ENCODE measurements around the gene BIRC6. TPM values are rescaled to one million over a fixed set of nuclear protein-coding genes. Genes with fewer than 3 reads are reported as not detected.
"Not testable (repeated sequence)": the region's sequence is repeated elsewhere in the genome, so short reads cannot be mapped to it uniquely, and the experiment has no call there.

The BIRC6 gene
- total RNA-seq, 3 donors from 2014 or later: 66.6 to 68.4 (median 67.7) TPM

DNA sequence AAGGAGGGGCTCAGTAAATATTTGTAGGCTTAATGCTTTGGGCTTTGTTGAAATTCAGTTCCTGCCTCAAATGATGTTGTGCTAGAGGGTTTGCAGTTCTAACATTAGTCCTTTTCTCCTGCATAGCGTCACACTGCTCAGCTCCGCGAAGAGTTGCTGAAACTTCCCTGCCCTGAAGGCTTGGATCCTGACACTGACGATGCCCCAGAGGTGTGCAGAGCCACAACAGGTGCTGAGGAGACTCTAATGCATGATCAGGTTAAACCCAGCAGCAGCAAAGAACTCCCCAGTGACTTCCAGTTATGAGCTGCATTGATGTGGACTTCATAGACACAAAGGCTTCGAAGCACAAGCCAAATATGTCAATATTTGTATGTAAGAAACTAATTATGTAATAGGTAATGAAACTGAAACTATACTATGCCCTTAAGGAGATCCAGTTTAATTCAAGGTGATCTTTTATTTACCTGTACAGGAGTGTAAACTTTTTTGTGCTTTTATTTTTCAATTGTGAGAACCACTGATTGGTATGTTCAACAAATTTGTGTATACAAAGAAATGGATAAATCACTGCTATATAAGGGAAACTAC, 260.9 kb downstream of the BIRC6 start:
- H3K4me3 Mint-ChIP-seq: no peak overlapping the region
- DNase-seq: no peak

DNA sequence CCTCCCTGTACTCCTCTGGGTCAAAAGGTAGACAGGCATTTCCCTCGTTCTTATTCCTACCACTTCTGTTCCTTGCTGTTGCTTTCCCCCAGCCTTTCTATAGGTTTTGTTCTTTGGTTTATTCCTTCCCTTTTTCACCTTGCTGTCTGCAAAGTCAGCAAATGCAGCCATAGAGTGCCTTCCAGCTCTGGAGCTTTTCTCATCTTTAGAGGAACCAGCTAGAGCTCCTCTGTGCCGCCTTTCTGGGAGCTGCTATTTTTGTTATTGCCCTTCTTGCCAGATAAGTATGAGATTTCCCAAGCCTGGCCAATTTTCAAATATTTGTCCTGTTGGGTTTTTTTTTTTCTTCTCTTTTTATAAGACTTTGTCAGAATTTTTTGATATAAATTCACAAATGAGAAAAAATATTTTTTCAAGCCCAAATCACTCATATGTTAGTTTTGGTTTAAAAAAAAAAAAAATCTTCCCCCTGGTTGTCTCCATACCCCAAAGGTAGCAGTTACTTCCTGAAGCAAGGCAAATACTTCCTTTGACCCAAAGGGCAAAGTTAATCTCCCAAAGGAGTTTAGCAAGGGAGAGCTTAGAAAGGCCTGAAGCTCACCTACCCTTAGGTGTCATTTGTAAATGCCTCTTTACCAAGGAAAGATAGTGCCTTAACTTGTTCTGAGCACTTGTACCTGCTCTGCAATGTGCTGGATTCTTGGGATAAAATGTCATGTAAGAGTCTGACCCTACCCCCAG, 265.9 kb downstream of the BIRC6 start:
- H3K9me3 Mint-ChIP-seq: no peaks in the 10 kb centered on the region
- ATAC-seq (no peak), DNase-seq (no peak)
- H3K36me3 Mint-ChIP-seq (ENCODE audit: insufficient read depth): peaks cover 15% of the 10 kb centered on the region
- H3K4me1 Mint-ChIP-seq (ENCODE audit: low read depth): peaks cover 7% of the 10 kb centered on the region
- no peak overlapping the region for H3K4me3 Mint-ChIP-seq
- H3K27me3 Mint-ChIP-seq (ENCODE audit: low read depth): no peaks in the 10 kb centered on the region

More for the DNA sequence above, 260.9 kb downstream of the BIRC6 start:
- no peaks in the 10 kb centered on the region for H3K4me1 Mint-ChIP-seq (ENCODE audit: low read depth)
- H3K9me3 Mint-ChIP-seq: no peaks in the 10 kb centered on the region
- H3K36me3 Mint-ChIP-seq (ENCODE audit: insufficient read depth): peaks cover 37% of the 10 kb centered on the region
- ATAC-seq: no peak
- no peaks in the 10 kb centered on the region for H3K27me3 Mint-ChIP-seq (ENCODE audit: low read depth)

DNA sequence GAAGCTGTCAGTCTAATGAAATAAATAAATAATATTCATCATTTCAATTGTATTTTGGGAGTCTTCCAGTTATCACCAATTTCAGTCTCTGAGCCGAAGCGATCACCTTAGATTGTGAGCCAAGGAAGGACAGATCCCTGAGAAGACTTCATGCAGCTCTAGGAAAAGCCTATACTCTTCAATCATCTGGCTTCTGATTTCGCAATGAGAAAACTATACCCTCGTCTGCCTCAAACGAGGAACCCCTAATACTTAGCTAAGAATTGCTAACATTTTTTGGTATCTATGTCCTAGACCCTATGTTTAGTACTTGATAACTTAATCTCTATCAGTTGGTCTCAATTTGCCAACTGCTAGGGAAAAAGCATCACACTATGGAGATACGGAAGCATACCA, 266.5 kb downstream of the BIRC6 start:
- H3K27me3 Mint-ChIP-seq (ENCODE audit: low read depth): no peaks in the 10 kb centered on the region
- no peaks in the 10 kb centered on the region for H3K9me3 Mint-ChIP-seq
- H3K4me3 Mint-ChIP-seq: no peak overlapping the region
- DNase-seq (no peak), ATAC-seq (no peak)
- peaks cover 11% of the 10 kb centered on the region for H3K4me1 Mint-ChIP-seq (ENCODE audit: low read depth)
- peaks cover 15% of the 10 kb centered on the region for H3K36me3 Mint-ChIP-seq (ENCODE audit: insufficient read depth)

DNA sequence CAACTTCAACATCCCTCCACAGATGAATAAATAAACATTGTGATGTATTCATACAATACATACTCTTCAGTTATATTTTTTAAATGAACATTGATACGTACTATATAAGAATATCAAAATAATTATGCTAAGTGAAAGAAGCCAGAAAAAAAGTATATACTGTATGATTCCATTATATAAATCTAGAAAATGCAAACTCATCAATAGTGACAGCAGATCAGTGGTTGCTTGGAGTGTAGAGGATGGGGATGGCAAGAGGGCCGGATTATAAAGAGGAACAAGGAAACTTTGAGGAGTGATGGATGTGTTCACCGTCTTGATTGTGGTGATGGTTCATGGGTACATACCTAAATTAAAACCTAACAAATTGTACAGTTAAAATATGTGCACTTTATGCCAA, 268.0 kb downstream of the BIRC6 start:
- ATAC-seq (no peak), DNase-seq (no peak)
- no peaks in the 10 kb centered on the region for H3K27me3 Mint-ChIP-seq (ENCODE audit: low read depth)
- peaks cover 20% of the 10 kb centered on the region for H3K4me1 Mint-ChIP-seq (ENCODE audit: low read depth)
- H3K9me3 Mint-ChIP-seq: no peaks in the 10 kb centered on the region
- peaks cover 11% of the 10 kb centered on the region for H3K36me3 Mint-ChIP-seq (ENCODE audit: insufficient read depth)
- no peak overlapping the region for H3K4me3 Mint-ChIP-seq

DNA sequence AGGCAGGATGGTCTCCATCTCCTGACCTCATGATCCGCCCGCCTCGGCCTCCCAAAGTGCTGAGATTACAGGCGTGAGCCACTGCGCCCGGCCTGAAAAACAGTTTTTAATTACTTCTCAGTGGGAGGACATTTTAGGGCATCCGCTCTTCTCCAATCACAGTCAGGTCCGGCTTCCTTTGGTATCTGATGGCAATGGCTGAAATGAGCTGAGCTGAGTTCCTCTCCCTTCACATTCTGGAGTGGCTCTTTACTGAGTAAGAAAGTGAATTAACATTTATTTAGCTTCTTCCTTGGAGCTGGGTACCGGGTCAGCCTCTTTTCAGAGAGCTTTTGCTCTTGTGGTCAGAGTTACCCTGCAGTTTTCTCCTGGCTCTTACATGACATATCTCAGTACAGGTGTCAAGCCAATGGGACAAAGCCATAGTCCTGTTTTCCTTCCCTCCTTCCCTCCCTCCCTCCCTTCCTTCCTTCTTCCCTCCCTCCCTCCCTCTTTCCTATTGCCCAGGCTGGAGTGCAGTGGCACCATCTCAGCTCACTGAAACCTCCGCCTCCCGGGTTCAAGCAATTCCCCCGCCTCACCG, 269.9 kb downstream of the BIRC6 start:
- DNase-seq (no peak), ATAC-seq (no peak)
- Mint-ChIP-seq H3K9me3 (no peaks in the 10 kb centered on the region), H3K4me1 (ENCODE audit: low read depth) (peaks cover 28% of the 10 kb centered on the region), H3K36me3 (ENCODE audit: insufficient read depth) (peaks cover 17% of the 10 kb centered on the region), H3K4me3 (peak overlapping the region; percentile 97), H3K27me3 (ENCODE audit: low read depth) (no peaks in the 10 kb centered on the region)

DNA sequence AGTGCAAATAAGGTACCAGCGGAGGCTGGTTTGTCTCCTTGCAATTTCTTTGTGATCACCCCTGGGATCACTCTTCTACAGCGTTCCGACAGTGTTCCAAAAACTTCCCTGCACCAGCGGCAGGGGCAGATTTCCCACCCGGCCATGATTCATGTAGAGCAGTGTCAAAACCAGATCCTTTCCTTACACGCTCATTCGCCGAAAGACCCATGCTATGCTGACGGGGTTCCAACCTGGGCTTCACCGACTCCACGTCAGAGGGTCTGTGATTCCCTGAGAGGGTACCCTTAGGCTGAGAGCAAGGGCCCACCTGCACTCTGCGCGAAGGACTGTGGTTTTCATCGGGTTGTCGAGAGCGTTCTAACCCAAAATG, 270.6 kb downstream of the BIRC6 start:
- Mint-ChIP-seq H3K4me3 (peak overlapping the region; percentile 97), H3K4me1 (ENCODE audit: low read depth) (peaks cover 33% of the 10 kb centered on the region), H3K36me3 (ENCODE audit: insufficient read depth) (peaks cover 16% of the 10 kb centered on the region), H3K9me3 (no peaks in the 10 kb centered on the region), H3K27me3 (ENCODE audit: low read depth) (no peaks in the 10 kb centered on the region)
- DNase-seq (peak; percentile 8), ATAC-seq (peak; percentile 46 to 52)

DNA sequence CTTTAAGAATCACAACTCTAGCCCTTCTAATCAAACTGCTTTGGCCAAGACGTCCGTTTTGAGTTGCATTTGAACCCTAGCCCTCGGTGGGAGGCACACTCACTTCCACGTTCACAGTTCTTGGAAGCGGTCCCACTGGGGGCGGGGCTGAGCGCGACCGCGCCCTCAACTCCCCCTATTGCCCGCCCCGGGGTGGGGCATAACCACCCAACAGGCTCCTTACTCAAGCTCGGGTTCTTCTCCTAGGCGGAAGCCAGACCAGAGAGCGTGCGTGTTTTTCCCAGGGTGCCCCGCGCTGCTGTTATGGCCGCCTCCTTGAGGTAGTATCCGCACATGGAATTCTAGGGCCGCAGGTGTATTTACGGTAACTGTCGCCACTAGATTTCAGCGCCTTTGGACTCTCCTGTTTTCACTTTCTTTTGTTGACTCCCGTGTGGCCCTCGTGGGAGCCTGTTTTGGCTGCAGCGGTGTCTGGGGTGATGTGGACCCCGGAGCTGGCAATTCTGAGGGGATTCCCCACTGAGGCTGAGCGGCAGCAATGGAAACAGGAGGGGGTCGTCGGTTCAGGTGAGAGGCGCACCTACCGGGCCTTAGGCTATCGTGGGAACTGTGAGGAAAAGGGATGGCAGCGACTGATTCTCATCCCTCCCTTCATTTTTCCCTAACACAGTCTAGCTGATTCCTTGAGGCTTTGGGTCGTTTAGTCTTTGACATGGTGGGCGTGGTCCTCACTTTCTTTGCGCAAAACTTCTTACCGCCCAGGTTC, 271.2 kb downstream of the BIRC6 start, which contains the start of gene TTC27:
Gene TTC27, plus strand, starts transcription at position 237 of the 766 bp plus-strand sequence. Its CDS starts 243 bp downstream, at position 480.
- Mint-ChIP-seq H3K9me3 (no peaks in the 10 kb centered on the region), H3K4me3 (peak within 1 kb of the TSS; percentile 97), H3K27me3 (ENCODE audit: low read depth) (no peaks in the 10 kb centered on the region), H3K4me1 (ENCODE audit: low read depth) (peaks cover 35% of the 10 kb centered on the region), H3K36me3 (ENCODE audit: insufficient read depth) (peaks cover 15% of the 10 kb centered on the region)
- peak; percentile 93 for DNase-seq
- peak; percentile 99 for ATAC-seq

DNA sequence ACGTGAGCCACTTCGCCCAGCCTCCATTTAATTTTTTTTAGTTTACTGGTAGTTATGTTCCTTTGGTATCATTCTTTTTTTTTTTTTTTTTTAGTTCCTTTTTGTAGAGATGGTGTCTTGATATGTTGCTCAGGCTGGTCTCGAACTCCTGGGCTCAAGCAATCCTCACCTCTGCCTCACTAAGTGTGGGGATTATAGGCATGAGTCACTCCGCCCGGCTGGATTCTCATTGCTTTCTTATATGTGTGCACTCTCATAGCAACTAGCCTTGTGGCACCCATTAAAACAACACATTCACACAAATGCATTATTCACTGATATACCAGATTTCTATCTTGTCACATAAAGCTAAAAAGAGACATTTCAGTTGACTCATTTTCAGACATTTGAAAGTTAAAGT, 275.3 kb downstream of the BIRC6 start:
- Mint-ChIP-seq H3K27me3 (ENCODE audit: low read depth) (no peaks in the 10 kb centered on the region), H3K36me3 (ENCODE audit: insufficient read depth) (peaks cover 22% of the 10 kb centered on the region), H3K9me3 (no peaks in the 10 kb centered on the region), H3K4me3 (no peak overlapping the region), H3K4me1 (ENCODE audit: low read depth) (peaks cover 35% of the 10 kb centered on the region)
- peak in 1 of 2 donors; percentile 25 for ATAC-seq
- DNase-seq: no peak

DNA sequence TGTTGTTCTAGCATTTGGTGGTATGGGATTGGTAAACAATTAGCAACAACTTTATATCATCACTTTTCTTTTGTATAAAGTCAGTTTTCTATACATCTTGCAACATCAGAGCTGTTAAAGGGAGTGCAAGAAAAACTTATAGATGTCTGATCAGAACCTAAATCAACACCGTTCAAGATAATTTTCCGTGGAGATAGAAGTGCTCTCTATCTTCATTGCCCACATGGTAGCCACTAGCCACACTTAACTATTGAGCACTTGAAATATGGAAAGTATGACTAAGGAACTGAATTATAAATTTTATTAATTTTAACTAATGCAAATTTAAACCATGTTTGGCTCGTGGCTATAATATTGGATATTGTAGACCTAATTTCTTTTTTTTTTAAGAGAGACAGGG, 276.2 kb downstream of the BIRC6 start:
- H3K9me3 Mint-ChIP-seq: no peaks in the 10 kb centered on the region
- no peaks in the 10 kb centered on the region for H3K27me3 Mint-ChIP-seq (ENCODE audit: low read depth)
- no peak for ATAC-seq
- H3K36me3 Mint-ChIP-seq (ENCODE audit: insufficient read depth): peaks cover 26% of the 10 kb centered on the region
- H3K4me3 Mint-ChIP-seq: no peak overlapping the region
- peaks cover 27% of the 10 kb centered on the region for H3K4me1 Mint-ChIP-seq (ENCODE audit: low read depth)
- DNase-seq: no peak

DNA sequence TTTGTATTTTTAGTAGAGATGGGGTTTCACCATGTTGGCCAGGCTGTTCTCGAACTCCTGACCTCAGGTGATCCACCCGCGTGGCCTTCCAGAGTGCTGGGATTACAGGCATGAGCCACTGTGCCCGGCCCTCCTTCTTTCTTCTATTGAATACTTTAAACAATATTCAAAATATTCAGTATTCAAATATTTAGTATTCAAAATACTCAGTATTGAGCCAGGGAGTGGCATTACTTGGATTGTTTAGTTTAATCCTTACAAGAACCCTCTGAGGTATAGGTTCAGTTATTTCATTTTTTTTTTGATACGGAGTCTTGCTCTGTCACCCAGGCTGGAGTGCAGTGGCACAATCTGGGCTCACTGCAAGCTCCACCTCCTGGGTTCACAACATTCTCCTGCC, 281.7 kb downstream of the BIRC6 start:
- not testable (repeated sequence) for ATAC-seq; H3K9me3 Mint-ChIP-seq; H3K4me3 Mint-ChIP-seq; H3K27me3 Mint-ChIP-seq (ENCODE audit: low read depth); H3K4me1 Mint-ChIP-seq (ENCODE audit: low read depth); DNase-seq
- H3K36me3 Mint-ChIP-seq (ENCODE audit: insufficient read depth): peaks cover 17% of the 10 kb centered on the region

DNA sequence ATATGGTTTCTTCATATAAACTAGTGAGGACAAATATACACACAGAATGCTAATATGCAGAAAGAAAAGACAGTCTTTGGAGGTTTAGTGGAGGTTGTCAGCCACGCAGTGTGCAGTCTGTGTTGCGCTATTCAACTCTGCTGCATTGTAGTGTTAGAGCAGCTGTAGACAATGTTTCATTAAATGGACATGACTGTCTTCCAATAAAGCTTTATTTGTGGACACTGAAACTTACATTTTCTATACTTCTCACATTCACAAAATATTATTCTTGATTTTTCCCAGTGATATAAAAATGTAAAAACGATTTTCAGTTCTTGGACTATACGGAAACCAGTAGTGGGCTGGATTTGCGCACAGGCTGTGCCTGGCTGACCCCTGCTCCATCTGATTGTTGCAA, 284.4 kb downstream of the BIRC6 start:
- Mint-ChIP-seq H3K4me3 (no peak overlapping the region), H3K36me3 (ENCODE audit: insufficient read depth) (peaks cover 17% of the 10 kb centered on the region), H3K27me3 (ENCODE audit: low read depth) (no peaks in the 10 kb centered on the region), H3K9me3 (no peaks in the 10 kb centered on the region), H3K4me1 (ENCODE audit: low read depth) (no peaks in the 10 kb centered on the region)
- ATAC-seq: no peak
- DNase-seq: no peak

DNA sequence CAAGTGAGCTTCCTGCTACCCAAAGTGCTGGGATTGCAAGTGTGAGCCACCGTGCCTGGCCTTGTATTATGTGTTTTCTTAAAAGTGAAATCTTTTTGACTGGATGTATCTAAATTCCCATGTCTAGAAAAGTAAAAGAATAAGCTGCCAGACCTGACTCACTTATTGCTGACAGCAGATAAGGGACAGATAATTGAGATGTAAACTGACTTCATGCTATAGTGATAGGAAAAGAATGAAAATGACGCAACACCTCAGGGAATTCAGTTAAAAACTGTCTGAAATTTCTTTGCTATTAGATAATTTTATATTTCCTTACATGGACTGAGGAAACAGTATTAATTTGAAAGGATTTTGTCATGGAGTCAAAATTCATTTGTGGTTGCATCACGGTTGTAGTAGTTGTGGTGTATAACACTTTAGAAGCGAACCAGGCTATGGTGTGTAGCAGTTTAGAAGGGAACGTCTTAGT, 290.4 kb downstream of the BIRC6 start:
- Mint-ChIP-seq H3K36me3 (ENCODE audit: insufficient read depth) (peaks cover 26% of the 10 kb centered on the region), H3K9me3 (no peaks in the 10 kb centered on the region), H3K4me3 (no peak overlapping the region), H3K4me1 (ENCODE audit: low read depth) (peaks cover 3% of the 10 kb centered on the region), H3K27me3 (ENCODE audit: low read depth) (no peaks in the 10 kb centered on the region)
- DNase-seq: no peak
- no peak for ATAC-seq

DNA sequence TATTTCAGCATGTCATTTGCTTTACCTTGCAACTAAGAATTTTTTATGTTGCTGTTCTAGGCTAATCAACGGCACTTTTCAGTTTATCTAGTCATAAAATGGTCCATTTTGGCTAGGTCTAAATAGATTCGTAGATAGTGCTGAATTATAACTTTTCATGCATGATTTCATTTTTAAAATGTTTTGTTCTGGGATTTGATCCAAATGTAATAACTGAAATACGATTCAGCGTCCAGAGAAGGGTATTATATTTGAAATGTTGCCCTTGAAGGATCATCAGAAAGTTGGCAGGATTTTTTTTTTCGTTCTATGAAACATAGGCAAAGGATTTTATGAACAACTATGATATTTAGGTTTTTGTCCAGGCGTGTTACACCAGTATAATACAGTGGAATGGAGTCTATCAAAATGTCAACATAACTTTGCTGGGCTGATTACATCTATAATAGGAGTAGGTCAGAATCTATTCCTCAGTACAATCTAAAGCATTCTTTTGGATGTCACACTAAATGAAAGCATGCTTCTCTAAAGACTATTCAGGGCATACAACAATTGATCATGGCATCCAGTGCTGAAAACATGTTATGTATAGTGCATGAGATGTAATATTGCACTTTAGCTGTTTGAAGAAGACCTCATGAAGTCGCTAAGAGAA, 295.9 kb downstream of the BIRC6 start:
- H3K36me3 Mint-ChIP-seq (ENCODE audit: insufficient read depth): peaks cover 42% of the 10 kb centered on the region
- DNase-seq (no peak), ATAC-seq (no peak)
- no peak overlapping the region for H3K4me3 Mint-ChIP-seq
- no peaks in the 10 kb centered on the region for H3K9me3 Mint-ChIP-seq
- H3K4me1 Mint-ChIP-seq (ENCODE audit: low read depth): peaks cover 3% of the 10 kb centered on the region
- no peaks in the 10 kb centered on the region for H3K27me3 Mint-ChIP-seq (ENCODE audit: low read depth)

DNA sequence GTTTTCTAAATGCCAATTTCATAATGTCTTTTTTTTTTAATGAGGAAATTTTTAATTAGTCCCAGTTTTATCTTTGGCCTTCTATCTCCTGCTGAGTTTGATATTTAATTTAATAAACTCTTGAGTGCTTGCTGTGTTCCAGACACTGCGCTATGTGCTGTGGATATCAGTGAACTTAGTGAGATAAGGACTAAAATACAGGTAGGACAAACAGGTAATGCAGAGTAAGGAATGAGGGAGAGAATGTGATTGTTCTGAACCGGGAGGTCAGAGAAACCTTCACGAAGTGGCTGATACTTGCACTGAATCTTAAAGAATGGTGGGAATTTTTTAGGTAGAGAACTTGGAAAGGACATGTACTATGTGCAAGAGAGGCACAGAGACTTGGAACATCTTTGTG, 299.2 kb downstream of the BIRC6 start:
- Mint-ChIP-seq H3K4me1 (ENCODE audit: low read depth) (peaks cover under 1% of the 10 kb centered on the region), H3K36me3 (ENCODE audit: insufficient read depth) (peaks cover 55% of the 10 kb centered on the region), H3K4me3 (no peak overlapping the region), H3K27me3 (ENCODE audit: low read depth) (no peaks in the 10 kb centered on the region), H3K9me3 (no peaks in the 10 kb centered on the region)
- ATAC-seq: no peak
- no peak for DNase-seq
